Vagina (tissue), 2 donors: Measurements from ENCODE around the gene FOSL1. TPM values are rescaled to one million over a fixed set of nuclear protein-coding genes. Genes with fewer than 3 reads are reported as not detected.

ENCODE experiments used
- DNase-seq, 2 donors: peaks; one replicate each; pipeline ENCODE4 v3.0.0-alpha.2; 2017; ENCODE audit errors: extremely low spot score in 2 of 2
- H3K27ac ChIP-seq: fragments of 200-600 bp; sonication (generic); one replicate; pipeline ENCODE4 v1.5.1; 2019
- H3K27me3 ChIP-seq: fragments of 200-600 bp; sonication (generic); one replicate; pipeline ENCODE4 v1.5.1; 2019
- H3K36me3 ChIP-seq, 2 donors: fragments of 200-600 bp; sonication (generic); one replicate each; pipeline ENCODE4 v1.5.1; 2017 to 2019
- H3K4me1 ChIP-seq: fragments of 200-600 bp; sonication (generic); one replicate; pipeline ENCODE4 v1.5.1; 2019
- H3K4me3 ChIP-seq, 2 donors: fragments of 200-600 bp; sonication (generic); 1 replicate in 1 of 2; 2 replicates in 1 of 2; pipeline ENCODE4 v1.5.1; 2016 to 2019
- H3K9me3 ChIP-seq: fragments of 200-600 bp; sonication (generic); one replicate; pipeline ENCODE4 v1.5.1; 2019
- POLR2A ChIP-seq, 2 donors: fragments of 450-650 bp; IDR thresholded peaks; one replicate each; pipeline ENCODE4 v1.6.1; 2017; ENCODE audit warnings: antibody characterized with exemption in 2 of 2, mild to moderate bottlenecking in 2 of 2, moderate library complexity in 2 of 2
- POLR2AphosphoS5 ChIP-seq, 2 donors: sonication (generic); formaldehyde crosslinking; IDR thresholded peaks; one replicate each; pipeline ENCODE4 v1.9.0; 2017; ENCODE audit warnings: antibody characterized with exemption in 2 of 2, mild to moderate bottlenecking in 2 of 2, low read depth in 1 of 2; ENCODE audit not compliant: insufficient read depth in 1 of 2
- intact Hi-C: fragments of 100-400 bp; cut with DNase I; formaldehyde crosslinking; loops from one replicate; pipeline ENCODE4 v1.15.1; 2023
- total RNA-seq: library from RNA; depleted of rRNA; stranded (reverse); fragments of >200 nt; gene quantifications from one replicate; pipeline ENCODE4 v1.2.3, GENCODE V29; 2016
- TF ChIP-seq, protein P1 (sequence below), 3 experiments: fragments of 450-650 bp in 2 of 3; fragments of 200-600 bp in 1 of 3; sonication (generic) in 1 of 3; IDR thresholded peaks; one replicate each; pipeline ENCODE4 v1.5.1; 2017 to 2019; ENCODE audit warnings: antibody characterized with exemption in 3 of 3, mild to moderate bottlenecking in 2 of 3, moderate library complexity in 2 of 3

The FOSL1 gene
- total RNA-seq, 1 donor from 2014 or later: 20.9 TPM

DNA sequence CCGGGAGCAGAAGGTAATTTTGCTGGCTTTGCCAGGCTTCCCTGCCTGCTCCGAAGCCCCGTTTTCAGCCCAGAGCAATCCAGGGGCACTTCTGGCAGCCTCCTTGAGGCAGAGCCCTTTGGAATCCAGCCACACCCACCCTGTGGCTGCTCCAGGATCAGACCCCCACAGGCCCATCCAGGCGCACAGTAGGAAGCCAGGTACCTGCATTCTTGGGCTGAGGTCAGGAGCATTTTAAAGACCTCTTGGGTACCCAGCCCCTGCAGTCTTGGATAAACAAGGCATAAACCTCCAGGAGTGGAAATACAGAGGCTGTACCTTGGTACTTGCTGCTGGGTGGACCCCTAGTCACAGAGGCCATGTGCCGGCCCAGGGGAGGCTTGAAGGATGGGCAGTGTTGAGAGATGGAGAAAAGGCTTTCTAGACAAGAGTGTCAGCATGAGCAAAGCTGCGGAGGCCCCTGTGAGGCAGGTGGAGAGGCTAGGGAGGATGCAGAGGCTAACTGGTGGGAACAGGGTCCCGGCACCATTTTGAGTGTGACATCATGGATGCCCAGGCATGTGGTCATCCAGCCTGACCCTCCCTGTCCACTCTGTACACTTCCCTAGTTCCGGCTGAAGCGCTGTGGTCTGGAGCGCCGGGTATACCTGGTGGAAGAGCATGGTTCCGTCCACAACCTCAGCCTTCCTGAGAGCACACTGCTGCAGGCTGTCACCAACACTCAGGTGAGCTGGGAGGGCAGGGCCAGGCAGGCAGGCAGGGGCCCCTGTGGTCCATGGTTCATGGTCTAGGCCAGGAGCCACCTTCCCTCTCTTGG is 36.1 kb downstream of the FOSL1 start:
- no peak for DNase-seq
- Histone ChIP-seq H3K9me3 (no peaks in the 10 kb centered on the region), H3K4me3 (no peak overlapping the region), H3K36me3 (peaks cover 0 to 59% of the 10 kb centered on the region in 2 donors), H3K27ac (no peak overlapping the region), H3K4me1 (peaks cover 27% of the 10 kb centered on the region), H3K27me3 (no peaks in the 10 kb centered on the region)
- TF ChIP-seq, protein P1, sequence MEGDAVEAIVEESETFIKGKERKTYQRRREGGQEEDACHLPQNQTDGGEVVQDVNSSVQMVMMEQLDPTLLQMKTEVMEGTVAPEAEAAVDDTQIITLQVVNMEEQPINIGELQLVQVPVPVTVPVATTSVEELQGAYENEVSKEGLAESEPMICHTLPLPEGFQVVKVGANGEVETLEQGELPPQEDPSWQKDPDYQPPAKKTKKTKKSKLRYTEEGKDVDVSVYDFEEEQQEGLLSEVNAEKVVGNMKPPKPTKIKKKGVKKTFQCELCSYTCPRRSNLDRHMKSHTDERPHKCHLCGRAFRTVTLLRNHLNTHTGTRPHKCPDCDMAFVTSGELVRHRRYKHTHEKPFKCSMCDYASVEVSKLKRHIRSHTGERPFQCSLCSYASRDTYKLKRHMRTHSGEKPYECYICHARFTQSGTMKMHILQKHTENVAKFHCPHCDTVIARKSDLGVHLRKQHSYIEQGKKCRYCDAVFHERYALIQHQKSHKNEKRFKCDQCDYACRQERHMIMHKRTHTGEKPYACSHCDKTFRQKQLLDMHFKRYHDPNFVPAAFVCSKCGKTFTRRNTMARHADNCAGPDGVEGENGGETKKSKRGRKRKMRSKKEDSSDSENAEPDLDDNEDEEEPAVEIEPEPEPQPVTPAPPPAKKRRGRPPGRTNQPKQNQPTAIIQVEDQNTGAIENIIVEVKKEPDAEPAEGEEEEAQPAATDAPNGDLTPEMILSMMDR (IDR thresholded peaks at IDR 0.05): no peak
- no peak for TF ChIP-seq POLR2A (IDR thresholded peaks at IDR 0.05)
- TF ChIP-seq POLR2AphosphoS5 (IDR thresholded peaks at IDR 0.05; ENCODE audit: insufficient read depth in 1 of 2, low read depth in 1 of 2): no peak
- intact Hi-C loops: no loop called here

DNA sequence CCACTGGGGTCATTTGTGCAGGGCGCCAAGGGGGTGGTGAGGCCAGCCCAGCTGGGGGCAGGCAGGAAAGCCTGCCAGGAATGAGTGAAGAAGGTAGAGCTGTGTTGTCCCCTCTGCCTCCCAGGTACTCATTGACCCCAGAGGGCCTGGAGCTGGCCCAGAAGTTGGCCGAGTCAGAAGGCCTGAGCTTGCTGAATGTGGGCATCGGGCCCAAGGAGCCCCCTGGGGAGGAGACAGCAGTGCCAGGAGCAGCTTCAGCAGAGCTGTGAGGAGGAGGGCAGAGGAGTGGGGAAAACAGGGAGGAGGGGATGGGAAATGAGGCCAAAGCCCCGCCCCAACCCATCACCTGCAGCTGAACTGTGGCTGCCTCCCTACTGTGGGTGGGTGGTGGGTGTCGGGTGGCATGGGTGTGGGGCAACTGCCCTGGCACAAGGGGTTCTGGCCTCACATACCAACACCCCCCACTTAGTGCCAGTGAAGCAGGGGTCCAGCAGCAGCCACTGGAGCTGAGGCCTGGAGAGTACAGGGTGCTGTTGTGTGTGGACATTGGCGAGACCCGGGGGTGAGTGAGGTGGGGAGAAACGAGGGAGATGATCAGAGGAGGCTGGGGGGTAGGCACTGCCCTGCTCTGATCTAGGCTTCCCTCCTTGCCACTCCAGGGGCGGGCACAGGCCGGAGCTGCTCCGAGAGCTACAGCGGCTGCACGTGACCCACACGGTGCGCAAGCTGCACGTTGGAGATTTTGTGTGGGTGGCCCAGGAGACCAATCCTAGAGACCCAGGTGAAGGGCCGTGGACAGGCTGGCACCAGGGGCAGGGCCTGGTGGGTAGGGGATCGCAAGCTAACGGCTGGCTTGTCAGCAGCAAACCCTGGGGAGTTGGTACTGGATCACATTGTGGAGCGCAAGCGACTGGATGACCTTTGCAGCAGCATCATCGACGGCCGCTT is 37.0 kb downstream of the FOSL1 start:
- no peaks in the 10 kb centered on the region for H3K27me3 ChIP-seq
- H3K4me1 ChIP-seq: peaks cover 34% of the 10 kb centered on the region
- TF ChIP-seq, protein P1 (IDR thresholded peaks at IDR 0.05): no peak
- TF ChIP-seq POLR2AphosphoS5 (IDR thresholded peaks at IDR 0.05; ENCODE audit: insufficient read depth in 1 of 2, low read depth in 1 of 2): no peak
- TF ChIP-seq POLR2A (IDR thresholded peaks at IDR 0.05): no peak
- DNase-seq: no peak
- H3K36me3 ChIP-seq: peaks cover 0 to 57% of the 10 kb centered on the region in 2 donors
- no peak overlapping the region for H3K4me3 ChIP-seq
- intact Hi-C loops: no loop called here
- H3K27ac ChIP-seq: no peak overlapping the region
- H3K9me3 ChIP-seq: no peaks in the 10 kb centered on the region

DNA sequence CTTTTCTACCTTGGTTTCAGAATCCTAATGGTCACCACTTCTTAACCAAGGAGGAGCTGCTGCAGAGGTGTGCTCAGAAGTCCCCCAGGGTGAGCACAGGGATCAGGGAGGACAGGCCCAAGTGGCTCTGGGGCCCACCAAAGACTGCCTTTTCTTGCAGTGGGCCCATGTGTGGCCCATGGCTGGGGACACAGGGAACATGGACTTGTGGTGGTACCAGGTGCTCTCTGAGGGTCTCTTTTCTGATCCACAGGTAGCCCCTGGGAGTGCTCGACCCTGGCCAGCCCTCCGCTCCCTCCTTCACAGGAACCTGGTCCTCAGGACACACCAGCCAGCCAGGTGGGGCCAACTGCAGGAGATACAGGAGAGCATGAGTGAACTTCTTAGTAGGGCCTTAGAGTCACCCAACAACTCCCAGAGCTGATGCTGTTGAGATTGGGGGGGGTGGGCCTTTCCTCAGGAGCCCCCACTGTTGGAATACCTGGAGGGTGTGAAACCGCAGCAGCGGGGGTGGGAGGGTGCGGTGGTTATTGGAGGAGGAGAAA is 37.9 kb downstream of the FOSL1 start:
- H3K4me1 ChIP-seq: peaks cover 34% of the 10 kb centered on the region
- TF ChIP-seq POLR2A (IDR thresholded peaks at IDR 0.05) (no peak), POLR2AphosphoS5 (IDR thresholded peaks at IDR 0.05; ENCODE audit: insufficient read depth in 1 of 2, low read depth in 1 of 2) (no peak)
- TF ChIP-seq, protein P1 (IDR thresholded peaks at IDR 0.05): no peak
- no peaks in the 10 kb centered on the region for H3K27me3 ChIP-seq
- no peak for DNase-seq
- peaks cover 0 to 52% of the 10 kb centered on the region in 2 donors for H3K36me3 ChIP-seq
- no peak overlapping the region for H3K27ac ChIP-seq
- no peaks in the 10 kb centered on the region for H3K9me3 ChIP-seq
- H3K4me3 ChIP-seq: no peak overlapping the region
- intact Hi-C loops: no loop called here

DNA sequence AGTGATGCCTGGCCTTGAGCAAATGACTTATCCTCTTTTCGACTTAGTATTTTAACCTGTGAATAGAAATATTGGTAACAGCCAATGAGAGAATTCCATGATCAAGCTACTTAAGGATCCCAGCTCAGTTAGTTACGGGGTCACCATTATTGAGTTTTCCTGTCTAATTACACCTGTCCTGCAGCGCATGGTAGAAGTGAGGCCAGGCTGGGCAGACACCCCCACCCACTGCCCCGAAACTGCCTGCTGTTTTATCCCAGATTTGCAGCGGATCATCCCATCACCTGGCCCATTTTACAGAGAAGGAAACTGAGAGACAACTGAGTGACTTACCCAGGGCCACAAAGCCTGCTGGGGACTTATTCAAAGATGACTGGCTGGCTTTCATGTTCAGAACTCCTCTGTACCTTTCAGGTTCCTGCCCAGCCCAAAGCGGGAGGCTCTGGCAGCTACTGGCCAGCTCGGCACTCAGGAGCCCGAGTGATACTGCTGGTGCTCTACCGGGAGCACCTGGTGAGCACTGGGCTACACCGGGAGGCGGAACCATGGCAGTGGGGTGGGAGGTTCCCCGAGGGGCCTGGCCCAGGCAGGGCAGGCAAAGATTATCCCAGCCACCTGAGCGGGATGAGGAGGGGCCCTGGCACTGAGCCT is 38.5 kb downstream of the FOSL1 start:
- H3K9me3 ChIP-seq: no peaks in the 10 kb centered on the region
- peaks cover 0 to 47% of the 10 kb centered on the region in 2 donors for H3K36me3 ChIP-seq
- no peak for DNase-seq
- intact Hi-C loops: no loop called here
- peaks cover 36% of the 10 kb centered on the region for H3K4me1 ChIP-seq
- TF ChIP-seq, protein P1 (IDR thresholded peaks at IDR 0.05): no peak
- TF ChIP-seq POLR2A (IDR thresholded peaks at IDR 0.05) (no peak), POLR2AphosphoS5 (IDR thresholded peaks at IDR 0.05; ENCODE audit: insufficient read depth in 1 of 2, low read depth in 1 of 2) (no peak)
- peak overlapping the region; percentile 95 to 100 for H3K4me3 ChIP-seq
- H3K27me3 ChIP-seq: no peaks in the 10 kb centered on the region
- H3K27ac ChIP-seq: peak overlapping the region; percentile 93
